Measurements from ENCODE around the gene MPP1.

Gene MPP1

DNA sequence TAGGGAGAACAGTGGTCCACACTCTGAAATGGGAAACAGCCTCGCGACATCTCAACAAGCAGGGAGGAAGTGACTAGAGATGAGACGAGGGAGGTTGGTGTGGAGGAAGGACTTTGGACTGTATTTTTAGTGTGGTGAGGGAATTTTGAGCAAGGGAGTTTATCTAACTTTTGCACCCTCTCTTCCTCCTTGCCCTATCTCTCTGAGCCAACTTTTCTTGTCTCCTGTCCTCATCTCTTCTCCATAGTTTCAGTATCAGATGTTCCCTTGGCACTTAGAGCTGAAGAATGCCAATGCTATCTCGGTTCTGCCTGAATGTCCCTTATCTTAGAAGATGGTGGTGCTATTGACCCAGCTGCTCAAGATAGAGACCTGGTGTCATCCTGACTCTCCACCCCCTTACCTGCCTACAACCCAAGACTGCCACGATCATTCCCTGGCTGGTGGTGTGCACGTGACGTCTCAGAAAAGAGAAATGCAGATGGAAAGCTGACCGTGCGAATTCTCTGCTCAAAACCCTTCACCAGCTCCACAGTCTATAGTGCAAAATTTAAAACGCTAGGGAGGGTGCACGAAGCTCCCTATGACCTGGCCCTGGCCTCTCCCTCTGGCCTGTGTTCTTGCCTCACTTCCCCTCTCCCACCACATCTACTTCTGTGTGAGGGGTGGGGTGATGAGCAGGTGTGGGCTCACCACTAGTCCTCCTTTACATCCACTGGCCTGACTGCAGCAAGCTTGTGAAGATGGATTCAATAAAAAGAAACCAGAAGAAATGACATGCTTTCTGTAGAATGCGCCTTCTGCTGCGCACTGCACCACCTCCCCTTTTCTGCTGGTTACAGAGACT lies 20.9 kb downstream of the MPP1 start:
- H3K27ac ChIP-seq = no peak overlapping the region
- TF ChIP-seq ZFX (IDR thresholded peaks at IDR 0.05; ENCODE audit: borderline replicate concordance) (no peak), CTCF (IDR thresholded peaks at IDR 0.05) (no peak)

DNA sequence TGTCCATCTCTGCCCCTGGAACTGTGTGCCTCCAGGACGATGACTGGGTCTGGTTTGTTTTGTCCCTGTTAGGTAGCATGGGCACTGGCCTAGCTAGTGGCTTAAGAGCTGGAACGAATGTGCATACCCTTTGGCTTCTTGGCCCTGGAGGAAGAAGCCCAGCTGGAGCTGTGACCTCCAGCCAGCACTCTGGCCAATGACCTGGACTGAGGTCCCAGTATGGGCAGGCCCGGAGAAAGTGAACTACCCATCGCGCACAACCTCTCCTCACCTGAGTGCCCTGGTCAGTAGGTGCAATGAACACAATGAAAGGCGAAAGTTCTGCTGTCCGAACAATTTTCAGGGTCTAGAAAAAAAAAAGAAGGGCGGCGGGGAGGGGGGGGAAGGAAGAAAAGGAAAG lies 24.3 kb downstream of the MPP1 start:
- no peak overlapping the region for H3K27ac ChIP-seq
- TF ChIP-seq CTCF (IDR thresholded peaks at IDR 0.05) (no peak), ZFX (IDR thresholded peaks at IDR 0.05; ENCODE audit: borderline replicate concordance) (no peak)

DNA sequence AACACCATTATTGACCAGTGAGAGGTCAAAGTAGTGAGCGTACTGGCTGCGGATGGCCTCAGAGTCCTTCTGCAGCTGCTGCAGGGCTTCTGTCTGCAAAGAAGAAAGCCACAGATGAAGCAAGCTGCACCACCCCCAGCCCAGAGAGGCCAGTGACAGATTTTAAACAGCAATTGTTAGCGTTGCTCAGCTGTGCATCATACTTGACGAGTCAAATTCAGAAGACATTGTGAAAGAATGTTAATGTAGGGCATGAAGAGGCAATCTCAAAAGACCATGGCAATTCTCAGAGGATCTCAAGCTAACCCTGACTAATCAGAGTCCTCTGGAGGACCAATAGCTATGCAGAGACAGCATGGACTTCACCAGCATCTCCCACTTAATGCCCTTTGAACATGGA lies 26.0 kb downstream of the MPP1 start:
- TF ChIP-seq CTCF (IDR thresholded peaks at IDR 0.05) (no peak), ZFX (IDR thresholded peaks at IDR 0.05; ENCODE audit: borderline replicate concordance) (no peak)
- no peak overlapping the region for H3K27ac ChIP-seq

DNA sequence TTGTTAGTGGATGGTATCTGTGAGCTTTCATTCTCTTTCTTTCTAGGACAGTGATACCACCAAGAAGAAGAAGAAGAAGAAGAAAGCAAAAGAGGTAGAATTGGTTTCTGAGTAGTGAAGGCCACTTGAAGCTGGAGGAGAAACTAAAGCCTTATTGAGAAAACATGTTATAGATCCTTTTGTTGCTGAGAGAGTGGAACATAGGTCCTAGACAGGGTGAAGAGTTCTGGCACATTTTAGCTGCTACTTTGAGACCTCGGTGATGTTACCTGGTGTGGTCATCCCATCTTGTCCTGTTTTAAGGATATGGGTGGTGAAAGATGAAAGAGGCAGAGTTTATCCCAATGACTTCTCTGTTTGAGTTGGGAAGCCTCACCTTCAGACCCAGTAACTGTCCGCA lies 28.5 kb downstream of the MPP1 start:
- TF ChIP-seq ZFX (IDR thresholded peaks at IDR 0.05; ENCODE audit: borderline replicate concordance) = no peak
- TF ChIP-seq CTCF (IDR thresholded peaks at IDR 0.05) = no peak
- H3K27ac ChIP-seq = no peak overlapping the region

DNA sequence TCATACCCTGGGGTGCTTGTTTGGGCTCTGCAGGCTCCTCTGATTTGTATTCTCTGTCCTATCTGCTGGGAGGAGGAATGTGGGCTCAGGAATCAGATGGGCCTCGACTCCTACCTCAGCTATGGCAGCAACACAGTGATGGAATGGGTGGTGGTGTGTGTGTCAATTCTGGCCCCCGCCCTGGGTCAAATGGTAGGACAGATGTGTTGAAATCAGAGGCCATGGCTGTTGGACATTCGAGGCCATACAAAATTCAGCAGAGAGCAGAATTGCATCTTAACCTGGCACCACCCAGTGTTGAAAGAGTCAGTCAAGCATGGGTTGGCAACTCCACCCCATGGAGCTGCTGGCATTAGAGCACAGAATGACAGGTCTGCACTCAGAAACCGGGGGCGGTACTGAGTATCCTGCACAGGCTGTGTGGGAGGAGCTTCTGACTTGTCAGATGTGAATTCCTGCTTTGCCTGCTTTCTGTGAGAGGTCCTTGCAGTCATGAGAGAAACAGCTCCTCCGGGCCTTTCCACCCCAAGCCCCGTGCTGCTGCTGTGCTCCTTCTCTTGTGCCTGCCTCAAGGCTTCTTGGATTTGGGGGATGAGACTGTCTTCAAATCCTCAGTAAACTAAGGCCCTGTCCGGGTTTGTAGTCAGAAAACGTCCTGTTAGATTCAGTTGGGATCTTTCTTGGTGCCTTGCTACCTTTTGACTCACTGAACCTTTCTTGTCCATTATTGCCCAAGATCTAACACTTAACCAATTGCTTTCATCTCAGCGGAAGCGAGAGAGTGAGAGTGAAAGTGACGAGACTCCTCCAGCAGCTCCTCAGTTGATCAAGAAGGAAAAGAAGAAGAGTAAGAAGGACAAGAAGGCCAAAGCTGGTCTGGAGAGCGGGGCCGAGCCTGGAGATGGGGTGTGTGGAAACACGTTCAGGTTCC lies 29.6 kb downstream of the MPP1 start:
- no peak for TF ChIP-seq ZFX (IDR thresholded peaks at IDR 0.05; ENCODE audit: borderline replicate concordance)
- TF ChIP-seq CTCF (IDR thresholded peaks at IDR 0.05) = no peak
- no peak overlapping the region for H3K27ac ChIP-seq

GRCh38 chrX:154774622-154775021 lies 30.7 kb downstream of the MPP1 start:
- TF ChIP-seq ZFX (IDR thresholded peaks at IDR 0.05; ENCODE audit: borderline replicate concordance) (no peak), CTCF (IDR thresholded peaks at IDR 0.05) (no peak)
- H3K27ac ChIP-seq = no peak overlapping the region
